B cell (primary cell): ENCODE results near the gene SPOP. TPM values are rescaled to one million over a fixed set of nuclear protein-coding genes. Genes with fewer than 3 reads are reported as not detected.

Source experiments
- ATAC-seq: fragments of 200-7000 bp; cut with Tn5 transposase; one replicate; pipeline ENCODE4 v1.10.0; 2021; ENCODE audit warnings: low read depth, mild to moderate bottlenecking, moderate number of reproducible peaks, moderate library complexity
- CTCF ChIA-PET: fragments of 350-600 bp; sonication (Branson Sonifier 250); formaldehyde crosslinking; loops from one replicate; lab custom pipeline; 2021; ENCODE audit warnings: antibody characterized with exemption, inconsistent platforms; lab: Charles Lee
- POLR2A ChIA-PET: fragments of 350-600 bp; sonication (Branson Sonifier 250); formaldehyde crosslinking; loops from one replicate; lab custom pipeline; 2021; ENCODE audit warnings: antibody characterized with exemption; lab: Charles Lee
- DNase-seq: peaks from one replicate; pipeline ENCODE4 v3.0.0; 2013
- H2AFZ ChIP-seq: 2 replicates; pipeline ENCODE4 v1.6.1; 2012; ENCODE audit warnings: mild to moderate bottlenecking, low read depth, low read length; ENCODE audit not compliant: insufficient read depth, poor library complexity, severe bottlenecking
- H3K27ac ChIP-seq, 2 donors: 1 replicate in 1 of 2; 2 replicates in 1 of 2; pipeline ENCODE4 v1.5.1; 2012 to 2013; ENCODE audit warnings: low read length in 2 of 2, mild to moderate bottlenecking in 2 of 2, moderate library complexity in 1 of 2
- H3K27me3 ChIP-seq, 4 experiments: fragments of 200-600 bp in 1 of 4; sonication (generic) in 1 of 4; replicated peaks in 1 of 4; 1 replicate in 2 of 4; 2 replicates in 2 of 4; pipeline versions ENCODE4 v1.6.1 to v1.7.0; 2013 to 2016; ENCODE audit warnings: low read length in 3 of 4, mild to moderate bottlenecking in 2 of 4, mixed read lengths in 1 of 4, moderate library complexity in 1 of 4; ENCODE audit not compliant: insufficient read depth in 4 of 4, control insufficient read depth in 3 of 4; ENCODE audit errors: control extremely low read depth in 1 of 4
- H3K36me3 ChIP-seq, 2 experiments: replicated peaks in 1 of 2; 1 replicate in 1 of 2; 2 replicates in 1 of 2; pipeline versions ENCODE4 v1.6.1 to v1.7.1; 2013; ENCODE audit warnings: low read length in 1 of 2; ENCODE audit not compliant: insufficient read depth in 2 of 2, control insufficient read depth in 1 of 2; ENCODE audit errors: control extremely low read depth in 1 of 2, extremely low read depth in 1 of 2
- H3K4me1 ChIP-seq, 2 donors: fragments of 200-600 bp in 1 of 2; sonication (generic) in 1 of 2; 1 replicate in 1 of 2; 2 replicates in 1 of 2; pipeline versions ENCODE4 v1.5.1 to v1.6.1; 2013 to 2017; ENCODE audit warnings: low read length in 2 of 2; ENCODE audit not compliant: control insufficient read depth in 2 of 2, insufficient read depth in 2 of 2
- H3K4me2 ChIP-seq: replicated peaks from 2 replicates; pipeline ENCODE3; 2012; ENCODE audit warnings: mild to moderate bottlenecking, low read depth, low read length; ENCODE audit not compliant: poor library complexity, severe bottlenecking
- H3K4me3 ChIP-seq, 5 experiments: fragments of 200-600 bp in 1 of 5; sonication (generic) in 1 of 5; 1 replicate in 3 of 5; 2 replicates in 2 of 5; pipeline versions ENCODE4 v1.5.1 to v1.7.0; 2011 to 2016; ENCODE audit warnings: low read length in 4 of 5, mild to moderate bottlenecking in 4 of 5, low read depth in 2 of 5, control low read depth in 1 of 5, moderate library complexity in 1 of 5; ENCODE audit not compliant: insufficient read depth in 1 of 5; ENCODE audit errors: control extremely low read depth in 1 of 5, extremely low read depth in 1 of 5
- H3K79me2 ChIP-seq: fragments of 200-600 bp; sonication (generic); one replicate; pipeline ENCODE4 v1.6.0; 2016; ENCODE audit warnings: low read length; ENCODE audit not compliant: control insufficient read depth, insufficient read depth
- H3K9ac ChIP-seq: fragments of 200-600 bp; sonication (generic); 2 replicates; pipeline ENCODE4 v1.6.1; 2017; ENCODE audit warnings: mild to moderate bottlenecking, low read length, moderate library complexity
- H3K9me3 ChIP-seq, 3 donors: one replicate each; pipeline versions ENCODE4 v1.6.1 to v1.7.1; 2013; ENCODE audit warnings: low read length in 2 of 3; ENCODE audit not compliant: control insufficient read depth in 2 of 3, insufficient read depth in 1 of 3; ENCODE audit errors: control extremely low read depth in 1 of 3
- H4K20me1 ChIP-seq: 2 replicates; pipeline ENCODE4 v1.6.0; 2012; ENCODE audit warnings: mild to moderate bottlenecking, low read length; ENCODE audit not compliant: insufficient read depth, control insufficient read depth, poor library complexity, severe bottlenecking
- H3K27ac Mint-ChIP-seq: one replicate; pipeline ENCODE4 v1.8.0; 2021; ENCODE audit warnings: mixed read lengths
- H3K27me3 Mint-ChIP-seq: one replicate; pipeline ENCODE4 v1.8.0; 2021; ENCODE audit warnings: mixed read lengths
- H3K4me1 Mint-ChIP-seq: one replicate; pipeline ENCODE4 v1.8.0; 2021; ENCODE audit warnings: mixed read lengths
- H3K4me3 Mint-ChIP-seq: one replicate; pipeline ENCODE4 v1.8.0; 2021; ENCODE audit warnings: mixed read lengths
- H3K9me3 Mint-ChIP-seq: one replicate; pipeline ENCODE4 v1.8.0; 2022; ENCODE audit warnings: mixed read lengths; ENCODE audit not compliant: insufficient read depth
- EZH2 ChIP-seq: IDR thresholded peaks from 2 replicates; pipeline ENCODE4 v1.6.1; 2012; ENCODE audit warnings: borderline replicate concordance, low read depth, mild to moderate bottlenecking, moderate library complexity, low read length; ENCODE audit not compliant: insufficient read depth, poor library complexity, severe bottlenecking
- WGBS: methylation state at CpG from one replicate; pipeline ENCODE4 v1.1.5; 2013; ENCODE audit warnings: missing lambda C conversion rate; ENCODE audit not compliant: insufficient coverage; 5-methylcytosine and 5-hydroxymethylcytosine counted together
- intact Hi-C: fragments of 100-400 bp; cut with micrococcal nuclease; formaldehyde crosslinking; loops from one replicate; pipeline ENCODE4 v1.10.0; 2022
- polyA plus RNA-seq: library from polyadenylated mRNA; depleted of rRNA; stranded (reverse); fragments of >200 nt; gene quantifications from 2 replicates; pipeline ENCODE4 v1.2.3, GENCODE V29; 2012
- total RNA-seq, 2 donors: library from RNA; stranded (reverse); fragments of 120-200 nt in 1 of 2; gene quantifications; 1 replicate in 1 of 2; 2 replicates in 1 of 2; pipeline versions ENCODE4 v1.2.3 to v1.2.4, GENCODE V29; 2013 to 2022
- TF ChIP-seq, protein P1 (sequence below): fragments of 200-600 bp; IDR thresholded peaks from one replicate; pipeline ENCODE4 v1.8.0; 2022; ENCODE audit warnings: antibody characterized with exemption, mild to moderate bottlenecking

Gene SPOP
- total and polyA plus RNA-seq, 2 donors (not counting 1 experiment from before 2014, with no cell fraction given) = 27.0 to 72.1 TPM

DNA sequence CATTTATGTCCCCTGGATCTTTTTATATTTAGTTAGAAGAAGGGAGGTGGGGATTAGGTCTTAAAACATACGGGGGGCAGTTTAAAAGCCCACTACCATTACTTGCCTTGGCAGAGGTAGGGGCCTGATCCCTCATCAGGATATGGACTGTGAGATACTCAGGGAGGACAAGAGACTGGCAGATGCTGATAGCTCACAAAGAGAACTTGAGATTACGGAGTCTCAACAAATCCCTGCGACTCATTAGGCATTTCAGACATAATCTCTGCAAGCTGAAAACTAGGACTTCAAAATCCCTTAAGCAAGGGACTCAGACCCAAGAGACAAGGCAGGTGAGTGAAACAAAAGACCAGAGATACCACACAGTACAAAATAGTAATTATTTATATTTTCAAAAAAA is 79.0 kb downstream of the SPOP start:
- WGBS = no CpG with 5 or more reads among the region's 3 CpGs
- POLR2A ChIA-PET = no interaction called here

DNA sequence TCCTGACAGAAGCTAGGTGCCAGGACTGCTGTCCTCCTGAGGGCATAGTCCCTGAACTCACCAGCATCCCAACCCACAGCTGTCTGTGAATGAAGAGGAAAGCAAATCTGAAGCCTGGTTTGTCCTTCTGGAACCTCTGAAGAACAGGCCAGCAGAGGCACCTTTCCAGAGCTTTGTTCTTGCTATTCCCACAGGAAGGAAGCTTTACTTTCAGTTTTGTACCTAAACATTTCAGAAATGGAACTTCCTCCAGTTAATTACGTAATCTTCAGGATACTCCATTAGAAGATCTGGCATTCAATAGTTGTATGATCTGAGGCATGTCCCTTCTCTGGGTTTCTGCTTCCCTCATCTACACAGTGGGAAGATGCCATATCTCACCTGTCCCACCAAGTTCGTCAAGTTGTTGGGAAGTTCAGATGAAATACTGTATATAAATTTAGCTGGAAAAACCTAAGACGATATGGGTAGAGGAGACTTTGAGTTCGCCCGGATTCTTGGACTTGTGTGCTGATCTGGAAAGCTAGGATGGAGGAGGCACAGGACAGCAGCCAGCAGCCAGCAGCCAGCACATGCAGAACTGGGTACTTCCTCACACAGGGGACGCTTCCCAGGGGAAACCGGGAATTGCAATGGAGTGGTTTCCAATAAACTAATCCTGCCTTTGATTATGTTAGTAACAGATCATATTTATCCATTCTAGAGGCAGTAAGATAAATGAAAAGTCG is 79.8 kb downstream of the SPOP start:
- intact Hi-C loops = no loop called here
- Histone ChIP-seq H3K79me2 (no peaks in the 10 kb centered on the region), H3K4me3 (no peak overlapping the region), H3K4me2 (no peak overlapping the region), H3K9me3 (no peaks in the 10 kb centered on the region), H3K4me1 (no peaks in the 10 kb centered on the region), H3K27ac (no peak overlapping the region), H4K20me1 (no peaks in the 10 kb centered on the region), H3K36me3 (peaks cover 16 to 74% of the 10 kb centered on the region in 2 experiments), H3K9ac (no peak overlapping the region), H2AFZ (no peak overlapping the region), H3K27me3 (no peaks in the 10 kb centered on the region)
- no peaks in the 10 kb centered on the region for H3K27me3 Mint-ChIP-seq
- WGBS = 90% methylated on average over 3 of the region's 8 CpGs
- DNase-seq (no peak), ATAC-seq (no peak)
- CTCF ChIA-PET = interaction anchor here (0.9 kb wide), 1 partner anchor 98 kb away, joined by 4 read pairs; no protein-coding TSS in a partner anchor
- H3K4me3 Mint-ChIP-seq = no peak overlapping the region
- H3K27ac Mint-ChIP-seq = peak overlapping the region; percentile 41
- H3K4me1 Mint-ChIP-seq = no peaks in the 10 kb centered on the region
- POLR2A ChIA-PET = no interaction called here
- no peak for TF ChIP-seq EZH2
- TF ChIP-seq, protein P1, sequence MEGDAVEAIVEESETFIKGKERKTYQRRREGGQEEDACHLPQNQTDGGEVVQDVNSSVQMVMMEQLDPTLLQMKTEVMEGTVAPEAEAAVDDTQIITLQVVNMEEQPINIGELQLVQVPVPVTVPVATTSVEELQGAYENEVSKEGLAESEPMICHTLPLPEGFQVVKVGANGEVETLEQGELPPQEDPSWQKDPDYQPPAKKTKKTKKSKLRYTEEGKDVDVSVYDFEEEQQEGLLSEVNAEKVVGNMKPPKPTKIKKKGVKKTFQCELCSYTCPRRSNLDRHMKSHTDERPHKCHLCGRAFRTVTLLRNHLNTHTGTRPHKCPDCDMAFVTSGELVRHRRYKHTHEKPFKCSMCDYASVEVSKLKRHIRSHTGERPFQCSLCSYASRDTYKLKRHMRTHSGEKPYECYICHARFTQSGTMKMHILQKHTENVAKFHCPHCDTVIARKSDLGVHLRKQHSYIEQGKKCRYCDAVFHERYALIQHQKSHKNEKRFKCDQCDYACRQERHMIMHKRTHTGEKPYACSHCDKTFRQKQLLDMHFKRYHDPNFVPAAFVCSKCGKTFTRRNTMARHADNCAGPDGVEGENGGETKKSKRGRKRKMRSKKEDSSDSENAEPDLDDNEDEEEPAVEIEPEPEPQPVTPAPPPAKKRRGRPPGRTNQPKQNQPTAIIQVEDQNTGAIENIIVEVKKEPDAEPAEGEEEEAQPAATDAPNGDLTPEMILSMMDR = no peak
- no peaks in the 10 kb centered on the region for H3K9me3 Mint-ChIP-seq

More for the DNA sequence above, 79.0 kb downstream of the SPOP start:
- intact Hi-C loops = no loop called here
- H3K9me3 Mint-ChIP-seq = no peaks in the 10 kb centered on the region
- H3K36me3 ChIP-seq = peaks cover 16 to 82% of the 10 kb centered on the region in 2 experiments
- H3K4me1 Mint-ChIP-seq = no peaks in the 10 kb centered on the region
- H3K27ac Mint-ChIP-seq = no peak overlapping the region
- no peak overlapping the region for H3K4me3 ChIP-seq
- TF ChIP-seq, protein P1 = no peak
- TF ChIP-seq EZH2 = no peak
- no peaks in the 10 kb centered on the region for H3K27me3 ChIP-seq
- no peak overlapping the region for H3K4me2 ChIP-seq
- H3K9ac ChIP-seq = no peak overlapping the region
- H3K79me2 ChIP-seq = no peaks in the 10 kb centered on the region
- DNase-seq (no peak), ATAC-seq (no peak)
- CTCF ChIA-PET = interaction anchor here (0.7 kb wide), 2 partner anchors 64 to 97 kb away, joined by 3 read pairs; no protein-coding TSS in a partner anchor
- no peak overlapping the region for H3K27ac ChIP-seq
- no peaks in the 10 kb centered on the region for H3K9me3 ChIP-seq
- no peak overlapping the region for H3K4me3 Mint-ChIP-seq
- no peaks in the 10 kb centered on the region for H3K4me1 ChIP-seq
- H4K20me1 ChIP-seq = no peaks in the 10 kb centered on the region
- no peak overlapping the region for H2AFZ ChIP-seq
- H3K27me3 Mint-ChIP-seq = no peaks in the 10 kb centered on the region
